Measurements from ENCODE around the gene PALLD.
A peak's percentile ranks its signal among the peaks of the same experiment; 100 is the strongest.

PALLD gene

DNA sequence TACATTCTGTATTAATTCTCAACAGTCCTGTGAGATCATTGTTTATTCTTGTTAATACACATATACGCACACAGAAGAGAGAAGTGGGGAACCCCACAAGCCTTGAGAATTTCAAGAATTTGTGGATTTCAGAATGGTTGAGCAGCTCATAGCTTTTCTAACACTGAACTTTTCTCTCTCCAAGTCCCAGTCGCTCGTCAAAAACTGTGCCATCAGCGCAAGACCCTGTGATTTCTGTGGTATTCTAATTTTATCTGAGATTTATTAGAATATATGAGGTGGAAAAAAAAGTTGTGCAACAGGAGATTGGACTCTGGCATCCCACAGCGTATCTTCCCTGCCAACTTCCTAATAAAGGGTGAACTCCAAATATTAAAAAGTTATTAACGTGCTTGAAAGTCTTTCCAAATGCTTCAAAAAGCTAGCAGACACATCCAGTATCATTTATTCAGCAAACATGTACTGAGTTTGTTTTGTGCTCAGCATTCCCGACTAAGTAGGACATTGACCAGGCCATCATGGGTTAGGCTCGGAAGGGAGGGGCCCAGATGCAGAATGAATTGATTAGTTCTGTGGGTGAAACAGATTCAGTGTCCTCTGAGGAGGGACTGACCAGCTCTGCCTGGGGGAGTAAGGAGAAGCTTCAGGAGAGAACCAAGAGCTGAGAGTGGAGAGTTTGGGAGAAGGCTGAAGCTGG lies 347.6 kb downstream of the PALLD start:
- no peak for DNase-seq

DNA sequence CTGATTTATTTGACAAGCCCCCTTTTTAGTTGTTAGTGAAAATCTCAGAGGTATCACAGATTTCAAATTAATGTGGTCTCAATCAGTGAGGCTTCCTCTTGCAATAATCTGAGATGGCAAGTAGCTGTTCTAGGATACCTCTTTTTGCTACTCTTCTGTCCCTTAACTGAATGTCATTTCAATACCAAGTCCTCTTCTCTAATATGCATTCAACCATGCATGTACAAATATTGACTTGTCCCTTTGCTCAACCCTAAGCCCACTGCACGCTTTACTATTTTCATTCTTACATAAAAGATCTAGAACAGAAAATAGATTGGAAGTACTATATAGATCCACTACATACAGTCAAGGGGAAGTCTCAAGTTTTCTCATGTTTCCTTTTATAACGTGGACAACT lies 349.0 kb downstream of the PALLD start:
- DNase-seq, result no peak

GRCh38 chr4:168846414-168846813 lies 349.6 kb downstream of the PALLD start:
- no peak for DNase-seq

DNA sequence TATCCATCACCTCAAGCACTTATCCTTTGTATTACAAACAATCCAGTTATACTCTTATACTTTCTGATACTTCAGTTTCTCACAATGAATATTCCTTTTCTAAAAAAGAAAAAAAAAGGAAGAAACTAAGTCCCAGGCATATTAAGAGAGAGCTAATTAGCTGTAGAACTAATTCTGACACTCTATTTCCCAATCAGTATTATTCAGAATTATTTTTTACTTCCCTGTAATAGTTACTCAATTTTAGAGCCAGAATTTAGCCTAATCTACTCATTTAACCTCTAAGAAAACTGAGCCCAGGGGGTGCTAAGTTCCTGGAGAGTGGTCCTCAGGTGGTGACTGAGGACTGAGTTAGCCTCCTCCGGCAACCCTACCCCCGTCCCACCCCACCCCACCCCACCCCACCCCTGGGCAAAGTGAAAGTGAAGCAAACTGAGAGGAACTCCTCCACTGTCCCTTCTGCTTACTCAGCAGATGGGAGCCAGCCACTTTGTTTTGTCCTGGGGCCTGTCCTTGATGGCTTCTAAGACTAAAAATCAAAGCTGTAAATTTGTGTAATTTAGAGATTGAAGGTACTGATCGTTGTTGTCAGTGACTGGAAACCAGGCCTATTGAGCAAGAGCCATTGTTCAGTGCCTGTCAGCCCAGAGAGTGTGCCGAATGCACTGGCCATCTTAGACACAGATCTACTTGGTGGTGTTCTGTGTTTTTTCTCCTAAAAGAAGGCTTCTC lies 351.1 kb downstream of the PALLD start:
- DNase-seq, result peak in 3 of 56 donors; percentile 5 to 10 (median 7)

- DNase-seq, result no peak
These were observed 352.3 kb downstream of the PALLD start for GRCh38 chr4:168849030-168849675.

GRCh38 chr4:168849997-168850396 lies 353.1 kb downstream of the PALLD start:
- DNase-seq, result no peak

- no peak for DNase-seq
These were observed 355.5 kb downstream of the PALLD start for GRCh38 chr4:168852387-168852786.

DNA sequence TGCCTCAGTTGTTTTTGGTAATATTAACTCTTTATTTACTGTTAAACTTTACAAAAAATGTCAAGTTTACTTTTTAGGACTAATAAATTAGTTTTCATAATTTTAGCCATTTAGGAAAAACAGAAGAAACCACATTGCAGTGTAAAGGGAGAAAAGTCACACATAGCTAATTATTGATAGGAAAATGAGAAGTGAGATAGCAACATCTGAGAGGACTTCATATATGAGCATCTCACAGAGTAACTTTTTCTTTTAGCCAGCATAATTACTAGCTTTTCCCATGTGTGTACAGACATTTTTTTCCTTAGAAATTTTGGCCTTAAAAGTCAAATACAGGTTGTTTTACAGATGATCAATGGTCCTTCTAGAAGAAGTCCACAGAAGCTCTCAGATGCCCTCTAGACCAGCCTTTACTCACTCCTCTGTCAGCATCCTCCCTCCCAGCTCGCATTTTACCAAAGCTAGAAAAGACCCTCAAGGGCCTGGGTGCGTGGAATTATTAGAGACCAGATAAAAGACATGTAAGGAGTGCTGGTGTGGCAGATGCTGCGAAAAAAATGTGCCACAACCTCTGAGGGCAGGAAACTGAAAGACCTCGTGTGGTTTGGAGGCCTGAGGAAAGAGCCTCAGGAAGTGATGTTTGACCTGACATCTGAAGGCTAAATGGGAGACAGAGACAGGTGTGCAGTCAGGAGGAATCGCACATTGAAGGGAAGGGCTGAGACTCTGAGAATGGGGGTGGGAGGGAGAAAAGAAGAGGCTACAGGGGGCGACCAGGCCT lies 356.3 kb downstream of the PALLD start:
- no peak for DNase-seq

DNA sequence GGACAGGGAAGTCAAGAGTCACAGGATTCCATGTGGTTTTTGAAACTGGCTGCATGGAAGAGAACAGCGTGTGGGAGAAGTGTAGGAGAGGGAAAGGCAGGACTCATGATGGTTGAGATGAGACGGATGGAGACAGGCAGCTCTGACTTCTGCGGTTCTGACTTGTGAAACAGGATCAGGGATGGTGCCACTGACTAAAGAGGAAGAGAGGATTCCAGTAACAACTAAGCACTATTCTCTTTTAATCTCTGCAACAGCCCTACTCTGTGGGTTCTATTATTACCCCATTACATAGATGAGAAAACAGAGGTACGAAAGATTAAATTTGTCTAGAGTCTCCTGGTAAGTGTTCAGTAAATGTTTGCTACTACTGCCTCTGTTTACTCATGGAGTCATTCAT lies 356.9 kb downstream of the PALLD start:
- no peak for DNase-seq

GRCh38 chr4:168854350-168854921 lies 357.6 kb downstream of the PALLD start:
- DNase-seq, result no peak

- DNase-seq, result no peak
These were observed 359.5 kb downstream of the PALLD start for GRCh38 chr4:168856312-168856711.

DNA sequence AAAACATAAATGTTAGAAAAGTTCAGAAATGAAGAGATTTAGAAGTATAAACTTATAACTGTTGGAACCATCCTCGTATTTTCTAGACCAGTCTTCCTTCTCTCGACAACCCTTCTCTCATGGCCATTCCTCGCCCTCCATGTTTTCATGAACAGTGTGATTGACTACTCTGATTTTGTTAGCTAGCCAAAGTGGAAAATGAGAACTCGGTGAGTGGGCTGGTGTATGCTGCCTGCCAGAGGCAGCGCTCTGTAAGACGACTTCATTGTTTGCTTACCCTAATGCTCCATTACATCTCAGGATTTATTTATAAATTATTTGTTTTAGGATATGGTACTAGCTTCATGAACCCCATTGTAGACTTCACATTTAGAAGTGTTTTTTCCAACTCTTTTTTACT lies 360.2 kb downstream of the PALLD start:
- no peak for DNase-seq

GRCh38 chr4:168857546-168858314 lies 360.9 kb downstream of the PALLD start:
- DNase-seq, result no peak

- DNase-seq, result no peak
These were observed 362.2 kb downstream of the PALLD start for GRCh38 chr4:168859100-168859499.

DNA sequence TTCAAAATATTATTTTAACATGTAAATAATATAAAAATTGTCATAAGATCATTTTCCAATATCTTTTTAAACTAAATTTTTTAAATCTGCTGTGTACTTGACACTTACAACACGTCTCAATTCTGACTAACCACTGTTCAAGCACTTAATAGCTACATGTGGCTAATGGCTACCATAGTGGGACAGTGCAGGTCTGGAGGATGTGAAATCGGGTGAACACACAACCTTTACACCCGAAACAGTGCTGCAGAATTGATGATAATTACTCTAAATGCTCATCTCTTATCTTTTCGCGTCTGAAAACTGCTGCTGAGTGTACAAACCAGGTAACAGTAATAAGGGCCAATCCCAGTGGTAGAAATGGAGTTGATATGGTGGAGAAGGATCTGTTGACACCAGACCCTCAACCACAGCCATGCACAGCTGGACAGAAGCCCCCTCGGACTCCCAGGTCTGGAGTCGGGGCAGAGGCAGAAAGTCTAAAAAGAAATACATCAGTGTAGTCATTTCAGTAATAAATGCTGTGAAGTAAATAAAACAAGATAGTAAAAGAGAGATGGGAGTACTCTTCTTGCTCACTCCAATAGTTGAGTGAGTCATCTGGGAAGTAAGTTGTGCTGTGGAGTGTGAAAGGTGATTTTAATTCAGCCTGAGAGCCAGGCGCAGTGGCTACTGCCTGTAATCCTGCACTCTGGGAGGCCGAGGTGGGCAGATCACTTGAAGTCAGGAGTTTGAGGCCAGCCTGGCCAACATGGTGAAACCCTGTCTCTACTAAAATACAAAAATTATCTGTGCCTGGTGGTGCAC lies 363.2 kb downstream of the PALLD start:
- DNase-seq, result no peak

GRCh38 chr4:168860827-168861226 lies 364.0 kb downstream of the PALLD start:
- DNase-seq, result no peak

- DNase-seq, result no peak
These were observed 367.1 kb downstream of the PALLD start for GRCh38 chr4:168863719-168864647.

DNA sequence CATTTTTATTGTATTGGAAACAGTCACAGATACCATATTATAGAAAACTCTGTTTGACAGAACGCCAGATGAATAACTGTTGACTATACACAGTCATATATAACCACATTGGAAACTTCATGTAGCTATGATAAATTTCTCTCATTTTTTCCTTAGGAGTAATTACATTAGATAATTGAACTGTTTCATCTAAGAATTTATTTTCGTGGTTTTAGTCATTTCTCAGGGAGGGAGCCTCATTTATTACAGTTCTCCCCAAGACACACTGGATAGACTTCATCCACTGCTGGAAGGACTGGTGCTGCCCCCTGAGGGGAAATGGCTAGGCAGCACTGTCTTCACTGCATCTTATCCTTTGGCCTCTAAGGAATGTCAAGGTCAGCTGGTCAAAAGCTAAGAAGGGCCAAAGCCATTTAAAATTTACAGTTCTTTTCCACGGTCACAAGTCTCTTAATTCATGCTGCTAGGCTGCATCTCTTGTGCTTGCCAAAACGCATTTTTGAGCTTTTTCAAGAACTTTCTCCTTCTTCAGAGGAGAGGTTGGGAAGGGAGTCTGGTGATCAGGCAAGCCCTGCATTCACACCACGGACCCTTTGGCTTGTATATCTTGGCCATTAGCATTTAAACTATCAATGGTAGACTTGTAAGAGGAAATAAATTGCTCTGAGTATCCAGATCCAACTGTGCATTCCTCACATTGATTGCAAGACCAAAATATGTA lies 368.1 kb downstream of the PALLD start:
- no peak for DNase-seq
